PC-9 (cell line): ENCODE data around the gene KIF26B.

Experiments
- EZH2 ChIP-seq: fragments of 200-600 bp; sonication (generic); IDR thresholded peaks from 2 replicates; pipeline ENCODE4 v1.8.0; 2017; ENCODE audit warnings: antibody characterized with exemption, low read depth
- TF ChIP-seq, protein P1 (sequence below): fragments of 200-600 bp; sonication (generic); conservative IDR thresholded peaks from 2 replicates; pipeline ENCODE4 v1.6.1; 2017; ENCODE audit warnings: mixed run types, antibody characterized with exemption, mild to moderate bottlenecking, moderate library complexity

DNA sequence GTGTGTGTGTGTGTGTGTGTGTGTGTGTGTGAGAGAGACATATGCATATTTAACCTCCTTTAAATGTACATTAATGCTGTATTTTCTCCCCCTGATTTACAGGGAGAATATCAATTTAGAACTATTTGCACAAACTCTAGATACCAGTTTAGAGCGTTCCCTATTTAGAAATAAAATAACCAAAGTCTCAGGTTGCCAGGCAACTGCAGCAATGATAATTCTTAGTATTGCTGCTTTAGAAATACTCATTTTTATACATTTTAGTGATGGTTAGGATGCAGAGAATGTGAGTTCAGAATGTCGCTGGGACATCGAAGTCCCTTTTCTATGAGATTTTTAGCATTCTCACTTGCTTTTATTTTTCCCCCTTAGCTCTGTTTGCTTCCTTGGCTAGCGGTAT is 497.3 kb downstream of the KIF26B start:
- TF ChIP-seq EZH2 = no peak
- TF ChIP-seq, protein P1, sequence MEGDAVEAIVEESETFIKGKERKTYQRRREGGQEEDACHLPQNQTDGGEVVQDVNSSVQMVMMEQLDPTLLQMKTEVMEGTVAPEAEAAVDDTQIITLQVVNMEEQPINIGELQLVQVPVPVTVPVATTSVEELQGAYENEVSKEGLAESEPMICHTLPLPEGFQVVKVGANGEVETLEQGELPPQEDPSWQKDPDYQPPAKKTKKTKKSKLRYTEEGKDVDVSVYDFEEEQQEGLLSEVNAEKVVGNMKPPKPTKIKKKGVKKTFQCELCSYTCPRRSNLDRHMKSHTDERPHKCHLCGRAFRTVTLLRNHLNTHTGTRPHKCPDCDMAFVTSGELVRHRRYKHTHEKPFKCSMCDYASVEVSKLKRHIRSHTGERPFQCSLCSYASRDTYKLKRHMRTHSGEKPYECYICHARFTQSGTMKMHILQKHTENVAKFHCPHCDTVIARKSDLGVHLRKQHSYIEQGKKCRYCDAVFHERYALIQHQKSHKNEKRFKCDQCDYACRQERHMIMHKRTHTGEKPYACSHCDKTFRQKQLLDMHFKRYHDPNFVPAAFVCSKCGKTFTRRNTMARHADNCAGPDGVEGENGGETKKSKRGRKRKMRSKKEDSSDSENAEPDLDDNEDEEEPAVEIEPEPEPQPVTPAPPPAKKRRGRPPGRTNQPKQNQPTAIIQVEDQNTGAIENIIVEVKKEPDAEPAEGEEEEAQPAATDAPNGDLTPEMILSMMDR = no peak
